GDM1 (cell line): ENCODE data around the gene HID1.
A peak's percentile ranks its signal among the peaks of the same experiment; 100 is the strongest.
"Not testable (repeated sequence)": the region's sequence is repeated elsewhere in the genome, so short reads cannot be mapped to it uniquely, and the experiment has no call there.

Source experiments
- DNase-seq: peaks from one replicate; lab custom pipeline; 2025; lab: John Stamatoyannopoulos, UW

Gene HID1

GRCh38 chr17:74998783-74999182, 26.2 kb upstream of the HID1 start:
- DNase-seq, result no peak

DNA sequence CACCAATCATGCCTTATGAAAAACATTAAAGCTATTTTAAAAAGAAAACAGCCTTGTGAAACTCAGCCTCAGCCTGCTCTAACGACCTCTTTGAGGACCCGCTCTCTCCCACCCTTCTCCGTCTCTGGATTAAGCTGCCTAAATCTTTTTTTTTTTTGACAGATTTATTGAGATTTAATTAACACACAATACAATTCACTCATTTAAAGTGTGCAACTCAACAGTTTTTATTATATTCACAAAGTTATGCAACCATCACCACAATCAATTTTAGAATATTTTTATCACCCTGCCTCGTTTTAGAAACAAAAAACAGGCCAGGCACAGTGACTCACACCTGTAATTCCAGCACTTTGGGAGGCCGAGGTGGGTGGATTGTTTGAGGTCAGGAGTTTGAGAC, 23.3 kb upstream of the HID1 start:
- no peak for DNase-seq

GRCh38 chr17:74994440-74994839, 21.9 kb upstream of the HID1 start:
- DNase-seq, result no peak

DNA sequence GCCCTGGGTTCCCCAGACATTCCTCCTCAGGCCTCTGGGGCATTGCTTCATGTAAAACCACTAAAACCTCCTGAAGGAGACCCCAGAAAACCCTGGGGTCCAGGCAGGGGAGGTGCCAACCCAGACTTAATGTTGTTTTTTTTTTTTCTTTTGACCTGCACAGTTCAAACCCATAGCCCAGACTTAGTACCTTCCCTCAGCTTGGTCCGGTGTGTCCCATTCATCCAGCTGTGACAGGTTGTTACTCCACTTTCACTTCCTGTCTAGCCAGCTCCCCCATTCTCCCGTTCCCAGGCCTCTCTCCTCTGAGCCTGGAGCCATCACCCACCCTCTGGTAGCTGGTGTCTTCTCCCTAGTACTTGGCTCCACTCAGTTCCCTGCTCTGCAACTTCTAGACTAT, 19.7 kb upstream of the HID1 start:
- no peak for DNase-seq

GRCh38 chr17:74990581-74991105, 18.1 kb upstream of the HID1 start:
- DNase-seq, result no peak

DNA sequence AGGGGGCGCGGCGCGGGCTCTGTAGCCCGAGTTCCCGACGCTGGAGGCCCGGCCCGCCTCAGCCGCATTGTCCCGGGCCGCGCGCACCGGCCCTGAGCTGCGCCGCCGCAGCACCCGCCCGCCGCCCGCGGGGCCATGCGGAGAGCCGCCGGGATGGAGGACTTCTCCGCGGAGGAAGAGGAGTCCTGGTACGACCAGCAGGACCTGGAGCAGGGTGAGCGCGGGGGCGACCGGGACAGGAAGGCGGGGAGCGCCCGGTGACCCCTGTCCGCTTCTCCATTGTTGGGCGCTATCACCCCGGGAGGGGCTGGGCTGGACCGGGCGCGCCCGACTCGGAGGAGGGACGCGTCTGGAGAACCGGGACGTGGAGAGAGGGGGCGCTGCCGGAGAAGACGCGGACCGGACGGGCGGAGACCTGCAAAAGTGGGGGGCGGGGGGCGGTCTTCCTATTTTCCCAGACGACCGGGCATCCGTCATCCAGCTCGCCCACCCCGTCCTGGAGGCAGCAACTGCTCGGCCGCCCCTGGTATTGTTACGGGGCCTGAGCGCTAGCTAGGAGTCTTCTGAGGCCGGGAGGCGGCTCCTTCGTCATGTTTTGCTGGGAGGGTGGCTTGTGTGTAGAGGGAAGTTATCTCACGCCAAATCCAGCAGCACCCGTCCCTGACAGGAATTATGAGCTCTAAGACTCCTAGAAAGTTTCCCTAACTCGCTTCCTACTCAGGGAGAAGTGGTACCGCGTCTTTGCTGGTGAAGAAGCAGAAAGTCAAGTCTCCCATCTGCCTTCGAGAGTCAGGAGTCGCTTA, 15.6 kb upstream of the HID1 start:
- DNase-seq, result no peak

- DNase-seq, result peak; percentile 84
Measured at GRCh38 chr17:74987418-74987908, 14.9 kb upstream of the HID1 start, which contains the start of gene CDR2L. CDR2L (plus strand) TSS chr17:74987632; CDS start chr17:74988044, 412 bp downstream.

DNA sequence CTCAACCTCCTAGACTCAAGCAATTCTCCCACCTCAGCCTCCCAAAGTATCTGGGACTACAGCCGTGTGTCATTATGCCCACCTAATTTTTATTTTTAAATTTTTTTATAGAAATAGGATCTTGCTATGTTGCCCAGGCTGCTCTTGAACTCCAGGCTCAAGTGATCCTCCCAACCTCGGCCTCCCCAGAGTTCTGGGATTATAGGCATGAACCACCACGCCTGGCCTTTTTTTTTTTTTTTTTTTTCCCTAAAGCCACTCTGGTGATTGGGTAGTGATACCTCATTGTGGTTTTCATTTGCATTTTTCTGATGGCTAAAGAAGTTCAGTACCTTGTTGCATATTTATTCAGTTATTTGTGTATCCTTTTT, 13.6 kb upstream of the HID1 start:
- no peak for DNase-seq

DNA sequence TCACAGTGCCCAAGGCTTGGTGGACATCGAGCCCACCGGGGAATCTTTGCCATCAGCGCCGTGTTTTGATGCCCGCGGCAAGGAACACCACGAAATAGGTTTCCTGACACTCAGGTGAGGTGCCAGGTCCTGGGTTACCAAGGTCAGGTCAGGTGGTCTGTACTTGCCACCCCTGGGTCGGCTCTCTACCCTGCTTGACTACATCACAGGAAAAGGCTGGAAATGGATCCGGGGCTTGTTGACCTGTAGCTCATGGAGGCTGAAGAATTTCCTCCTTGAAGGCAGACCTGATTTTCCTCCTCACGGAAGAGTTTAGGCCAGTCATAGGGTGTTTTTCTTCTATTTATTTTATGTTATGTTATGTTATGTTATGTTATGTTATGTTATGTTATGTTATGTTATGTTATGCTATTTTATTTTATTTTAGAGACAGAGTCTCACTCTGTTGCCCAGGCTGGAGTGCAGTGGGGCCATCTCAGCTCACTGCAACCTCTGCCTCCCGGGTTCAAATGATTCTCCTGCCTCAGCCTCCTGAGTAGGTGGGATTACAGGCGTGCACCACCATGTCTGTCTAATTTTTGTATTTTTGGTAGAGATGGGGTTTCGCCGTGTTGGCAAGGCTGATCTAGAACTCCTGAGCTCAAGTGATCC, 10.2 kb upstream of the HID1 start:
- DNase-seq, result not testable (repeated sequence)

DNA sequence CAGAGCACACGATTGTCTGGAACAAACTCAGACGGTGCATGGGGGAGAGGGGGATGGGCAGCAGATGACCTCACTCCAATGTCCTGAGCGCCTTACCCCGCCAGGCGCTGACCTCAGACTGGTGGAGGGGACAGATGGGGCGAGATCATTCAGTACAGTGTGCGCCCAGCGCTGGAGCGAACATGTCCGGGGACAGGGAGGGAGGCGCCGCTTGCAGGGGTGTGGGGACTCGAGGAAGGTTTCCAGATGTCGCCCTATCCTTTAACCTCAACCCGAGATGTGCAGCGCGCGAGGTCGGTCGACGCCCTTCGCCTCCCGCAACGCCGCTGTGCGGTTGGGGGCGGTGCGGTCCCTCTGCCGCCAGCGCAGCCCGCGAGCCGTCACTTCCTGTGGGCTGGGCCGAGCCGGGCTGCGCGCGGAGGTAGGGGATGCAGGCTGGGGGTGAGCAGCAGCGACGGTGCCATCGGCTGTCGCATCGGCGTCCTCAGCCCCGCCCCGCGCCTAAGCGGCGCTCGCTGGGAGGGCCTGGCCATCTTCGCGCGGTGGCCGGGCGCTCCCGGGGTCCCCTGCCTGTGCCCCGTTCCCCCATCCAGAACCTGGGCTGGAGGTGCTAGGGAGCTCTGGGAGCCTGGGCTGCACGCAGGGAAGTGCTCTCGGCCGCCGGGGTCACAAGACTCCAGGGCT, 9.6 kb upstream of the HID1 start:
- DNase-seq, result peak; percentile 32

DNA sequence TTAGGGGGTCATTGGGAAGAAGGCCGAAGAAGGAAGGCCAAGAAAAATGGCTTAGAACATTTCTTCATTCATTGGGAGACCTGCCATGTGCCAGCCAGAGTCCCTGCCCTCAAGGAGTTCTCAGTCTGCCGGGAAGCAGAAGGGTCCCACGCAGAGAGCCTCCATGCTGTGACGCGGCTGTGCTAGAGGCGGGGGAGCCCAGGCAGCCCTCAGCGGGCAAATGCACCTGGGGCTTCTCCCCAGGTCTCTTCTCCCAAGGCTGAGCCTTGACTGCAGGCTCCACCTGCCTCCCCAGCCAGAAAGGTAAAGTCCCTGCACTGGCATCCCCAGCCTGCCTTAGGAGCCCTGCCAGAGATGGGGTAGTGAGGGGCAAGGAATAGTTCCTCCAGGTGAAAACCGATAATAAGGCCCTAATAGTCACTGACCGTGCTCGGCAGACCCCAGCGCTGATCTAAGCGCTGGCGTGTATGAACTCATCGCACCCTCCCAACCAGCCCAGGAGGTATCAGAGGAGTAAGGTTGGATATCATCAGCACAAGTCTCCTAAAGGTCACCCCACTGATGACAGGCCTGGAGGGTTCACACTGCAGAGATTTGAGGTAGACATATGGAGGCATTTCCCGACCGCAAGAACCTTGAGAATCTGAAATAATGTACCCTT, 8.9 kb upstream of the HID1 start:
- DNase-seq, result no peak

DNA sequence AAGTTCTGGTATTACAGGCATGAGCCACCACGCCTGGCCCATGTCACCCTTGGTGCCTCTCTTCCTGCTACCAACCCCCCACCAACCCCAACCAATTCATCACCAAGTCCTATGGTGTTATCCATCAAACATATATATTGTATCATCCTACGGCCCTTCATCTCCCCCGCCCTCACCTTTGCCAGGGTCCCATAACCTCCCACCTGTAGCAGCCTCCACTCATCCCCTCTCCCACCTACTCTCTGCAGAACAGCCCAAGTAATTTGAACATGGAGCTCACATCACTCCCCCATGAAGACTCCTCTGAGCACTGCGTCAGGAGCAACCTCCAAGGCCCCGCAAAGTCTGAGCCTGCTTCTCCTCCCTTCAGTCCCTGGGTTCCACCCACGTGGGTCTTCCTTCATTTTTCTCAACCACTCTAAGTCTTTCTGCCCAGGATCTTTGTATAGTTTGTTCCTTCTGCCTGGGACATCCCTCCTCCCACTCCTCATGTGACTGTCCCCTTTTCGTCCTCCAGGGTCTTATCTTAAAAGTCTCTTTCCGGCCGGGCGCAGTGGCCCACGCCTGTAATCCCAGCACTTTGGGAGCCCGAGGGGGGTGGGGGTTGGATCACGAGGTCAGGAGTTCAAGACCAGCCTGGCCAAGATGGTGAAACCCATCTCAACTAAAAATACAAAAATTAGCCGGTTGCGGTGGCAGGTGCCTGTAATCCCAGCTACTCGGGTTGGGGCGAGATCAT, 7.0 kb upstream of the HID1 start:
- DNase-seq, result no peak

DNA sequence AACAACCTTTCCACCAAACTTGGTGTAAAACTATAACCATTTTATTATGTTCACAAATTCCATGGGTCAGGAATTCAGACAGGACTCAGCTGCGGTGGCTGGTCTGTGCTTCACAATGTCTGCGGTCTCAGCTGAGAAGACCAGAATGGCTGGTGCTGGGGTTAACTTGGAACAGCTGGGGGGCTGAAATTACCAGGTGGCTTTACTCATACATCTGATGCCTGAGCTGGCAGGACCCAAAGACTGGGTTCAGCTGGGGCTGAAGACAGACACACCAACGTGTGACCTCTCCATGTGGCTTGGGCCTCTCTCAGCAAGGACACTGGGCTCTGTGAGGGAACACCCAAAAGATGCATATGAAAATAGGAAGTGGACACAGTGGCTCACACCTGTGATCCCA, 5.7 kb upstream of the HID1 start:
- no peak for DNase-seq

DNA sequence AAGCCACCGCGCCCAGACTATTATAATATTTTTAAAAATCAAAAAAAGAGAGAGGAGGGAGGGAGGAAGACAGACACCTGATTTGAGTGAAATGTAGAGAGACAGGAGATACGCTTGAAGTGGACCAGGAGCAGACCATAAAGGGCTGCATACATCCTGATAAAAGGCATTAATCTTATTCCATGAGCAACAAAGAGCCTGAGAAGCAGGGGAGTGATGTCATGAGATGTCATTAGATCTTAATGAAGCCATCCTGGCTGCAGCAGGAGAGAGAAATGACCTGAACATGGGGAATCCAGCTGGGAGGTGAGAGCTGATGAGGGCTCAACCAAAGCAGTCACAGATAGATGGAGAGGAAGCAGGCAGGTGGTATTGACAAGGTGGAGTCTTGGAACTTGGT, 5.2 kb upstream of the HID1 start:
- no peak for DNase-seq

DNA sequence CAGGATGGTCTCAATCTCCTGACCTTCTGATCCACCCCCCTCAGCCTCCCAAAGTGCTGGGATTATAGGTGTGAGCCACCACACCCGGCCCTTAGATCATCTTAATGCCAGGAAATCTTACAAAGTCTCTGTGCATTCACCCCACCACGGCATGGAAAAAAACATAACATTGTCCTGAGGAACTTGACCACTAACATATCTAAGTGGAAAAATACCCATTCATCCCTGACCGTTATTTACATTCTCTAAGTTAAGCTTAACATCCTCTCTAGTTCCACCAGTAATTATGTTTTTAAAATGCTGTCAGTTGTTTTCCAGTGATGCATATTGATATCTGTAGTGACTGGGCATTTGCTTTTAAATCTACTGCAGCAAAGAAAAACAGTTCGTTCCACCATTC, 3.4 kb upstream of the HID1 start:
- DNase-seq, result no peak

DNA sequence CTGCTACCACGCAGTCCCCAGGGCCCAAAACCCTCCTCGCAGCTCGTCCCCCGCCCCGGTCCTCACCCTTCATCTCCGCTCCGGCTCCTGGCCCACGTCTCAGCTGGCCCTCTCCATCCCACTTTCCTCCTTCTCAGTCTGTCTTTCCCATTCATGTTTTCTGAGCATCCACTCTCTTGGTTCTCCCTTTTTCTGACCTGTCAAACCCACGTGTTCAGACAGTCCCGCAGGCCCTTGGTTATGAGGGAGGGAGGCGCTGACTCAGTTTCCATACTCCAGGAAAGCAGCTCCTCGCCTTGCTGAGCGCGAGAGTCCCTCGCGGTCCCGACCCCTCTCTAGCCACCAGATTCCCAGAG, 392 bp upstream of the HID1 start:
- no peak for DNase-seq

GRCh38 chr17:74971842-74972106, 785 bp downstream of the HID1 start:
- DNase-seq, result no peak

DNA sequence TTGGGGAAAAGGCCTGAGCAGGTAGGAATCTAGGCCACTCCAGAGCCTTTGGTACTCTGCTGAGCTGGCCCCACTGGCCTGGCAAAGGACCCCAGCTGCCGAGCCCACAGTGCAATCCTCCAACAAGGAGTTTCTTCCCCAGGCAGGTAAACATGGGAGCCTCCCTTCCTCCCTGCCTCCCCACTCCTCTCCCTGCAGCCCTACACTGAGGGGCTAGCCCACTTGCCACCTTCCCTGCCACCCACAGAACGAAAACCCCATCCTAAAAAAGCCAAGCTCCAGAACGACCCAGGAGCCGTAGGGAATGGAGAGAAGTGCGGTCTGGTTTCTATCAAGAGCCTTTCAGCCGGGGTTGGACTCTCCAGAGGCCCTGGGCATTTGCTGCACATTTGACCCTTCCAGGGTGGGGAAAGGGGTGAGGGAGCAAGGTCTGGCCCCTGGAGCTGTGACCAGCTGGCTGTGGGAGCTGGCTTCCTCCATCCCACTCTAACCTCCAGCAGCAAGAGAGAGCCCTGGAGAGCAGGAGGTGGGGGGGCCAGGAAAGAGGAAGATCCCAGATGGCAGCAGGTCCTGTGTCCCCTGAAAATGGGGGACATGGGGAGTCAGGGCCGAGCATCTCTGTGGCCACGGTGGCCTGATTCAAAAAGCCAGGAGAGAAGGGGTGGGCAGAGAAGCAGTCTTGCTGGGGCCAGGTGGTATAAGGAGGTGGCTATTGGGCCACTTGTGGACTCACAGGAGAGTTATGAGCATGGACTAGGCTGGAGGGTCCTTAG, 1.3 kb downstream of the HID1 start:
- no peak for DNase-seq

GRCh38 chr17:74970395-74970794, 2.2 kb downstream of the HID1 start:
- no peak for DNase-seq

DNA sequence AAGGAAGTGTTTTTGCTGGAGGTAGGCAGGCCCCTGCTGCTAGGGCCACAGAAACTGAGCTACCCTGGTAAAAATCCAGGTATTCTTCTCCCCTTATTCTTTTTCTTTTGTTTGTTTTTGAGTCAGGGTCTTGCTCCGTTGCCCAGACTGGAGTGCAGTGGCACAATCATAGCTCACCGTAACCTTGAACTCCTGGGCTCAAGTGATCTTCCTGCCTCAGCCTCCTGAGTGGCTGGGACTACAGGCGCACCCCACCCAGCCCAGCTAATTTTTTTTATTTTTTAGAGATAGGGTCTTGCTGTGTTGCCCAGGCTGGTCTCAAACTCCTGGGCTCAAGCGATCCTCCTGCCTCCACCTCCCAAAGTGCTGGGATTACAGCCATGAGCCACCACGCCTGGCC, 3.1 kb downstream of the HID1 start:
- not testable (repeated sequence) for DNase-seq

DNA sequence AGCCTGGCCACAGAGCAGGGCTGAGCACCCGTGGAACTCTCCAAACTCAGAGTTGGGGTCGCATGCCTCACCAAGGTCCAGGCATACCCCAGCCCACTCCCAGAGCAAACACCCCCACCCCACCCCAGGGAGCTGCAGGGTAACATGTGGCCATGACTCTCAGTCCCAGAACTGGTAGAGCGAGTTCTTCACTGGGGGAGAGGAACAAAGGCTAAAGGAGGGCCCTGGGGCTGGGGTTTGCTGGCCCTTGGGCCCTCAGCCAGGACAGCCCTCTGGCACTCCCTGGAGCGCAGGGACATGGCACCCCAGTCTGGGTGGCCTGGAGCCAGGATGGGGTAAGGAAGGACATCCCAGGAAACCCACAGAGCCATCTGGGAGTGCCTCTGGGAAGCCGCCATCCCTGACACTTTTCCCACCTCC, 4.2 kb downstream of the HID1 start:
- DNase-seq, result no peak
